GM18508 (cell line): Measurements from ENCODE around the gene JAZF1.
A peak's percentile ranks its signal among the peaks of the same experiment; 100 is the strongest.

Source experiments
- ATAC-seq: cut with Tn5 transposase; IDR thresholded peaks from one replicate; pipeline ENCODE4 v1.9.1; 2021; ENCODE audit warnings: moderate number of reproducible peaks; ENCODE audit not compliant: insufficient read depth, unreplicated experiment

JAZF1 gene

DNA sequence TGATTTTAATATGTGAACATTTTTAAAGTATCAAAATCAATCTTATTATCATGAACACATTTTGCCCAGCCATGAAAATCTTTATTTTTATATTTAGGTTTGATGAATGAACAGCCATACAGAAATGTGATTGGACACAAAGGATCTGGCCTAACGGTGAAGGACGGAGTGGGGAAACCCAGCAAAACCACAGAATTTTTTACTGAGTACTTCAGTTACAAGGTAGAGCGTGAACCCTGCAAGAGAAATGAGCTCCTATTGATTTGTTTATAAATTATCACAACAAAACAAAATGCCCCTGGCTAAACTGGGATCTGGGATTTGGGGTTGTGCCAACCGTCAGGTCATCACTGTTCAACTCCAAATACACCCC is 118.8 kb downstream of the JAZF1 start:
- no peak for ATAC-seq

DNA sequence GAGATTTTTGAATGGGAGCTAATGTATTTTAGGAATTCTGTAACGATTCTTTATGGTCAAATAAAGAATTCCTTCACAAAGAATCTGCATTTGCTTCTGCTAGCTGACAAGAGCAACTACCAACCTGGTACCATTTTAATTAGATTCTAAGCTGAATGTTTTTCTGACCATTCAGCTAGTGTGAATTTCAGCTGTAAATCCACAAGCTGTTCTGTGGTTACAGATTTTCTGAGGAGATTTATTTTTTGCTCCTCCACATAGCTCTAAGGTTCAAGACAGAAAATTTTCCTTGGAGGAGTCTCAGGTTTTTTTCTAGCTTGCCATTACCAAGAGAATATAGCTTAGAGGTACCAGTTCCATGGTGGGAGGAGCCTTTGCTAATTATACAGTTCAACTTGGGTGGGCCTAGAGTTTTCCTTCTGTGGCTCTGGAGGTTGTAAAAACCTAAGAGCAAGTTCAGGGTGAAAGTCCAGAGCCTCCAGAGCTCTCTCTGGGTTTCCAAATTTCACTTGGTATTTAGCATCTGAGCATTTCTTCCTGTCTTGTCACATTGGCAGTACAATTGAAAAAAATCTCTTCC is 120.1 kb downstream of the JAZF1 start:
- no peak for ATAC-seq

DNA sequence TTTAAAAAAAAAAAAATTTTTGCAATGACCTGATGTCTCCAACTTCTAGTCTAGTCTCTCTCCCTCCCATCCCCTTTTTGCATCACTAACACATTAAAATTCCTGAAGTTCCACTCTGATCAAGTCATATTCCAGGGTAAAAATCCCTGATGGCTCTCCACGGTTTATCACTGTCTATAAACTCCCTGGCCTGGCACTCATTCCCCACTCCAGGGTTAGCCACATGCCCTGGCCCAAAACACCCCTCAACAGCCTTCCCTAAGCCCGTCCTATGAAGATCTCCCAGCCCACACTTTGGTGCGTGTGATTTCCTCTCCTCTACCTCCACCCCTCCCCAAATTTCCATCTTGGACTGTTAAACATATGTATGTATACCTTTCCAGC is 125.4 kb downstream of the JAZF1 start:
- ATAC-seq, result no peak

DNA sequence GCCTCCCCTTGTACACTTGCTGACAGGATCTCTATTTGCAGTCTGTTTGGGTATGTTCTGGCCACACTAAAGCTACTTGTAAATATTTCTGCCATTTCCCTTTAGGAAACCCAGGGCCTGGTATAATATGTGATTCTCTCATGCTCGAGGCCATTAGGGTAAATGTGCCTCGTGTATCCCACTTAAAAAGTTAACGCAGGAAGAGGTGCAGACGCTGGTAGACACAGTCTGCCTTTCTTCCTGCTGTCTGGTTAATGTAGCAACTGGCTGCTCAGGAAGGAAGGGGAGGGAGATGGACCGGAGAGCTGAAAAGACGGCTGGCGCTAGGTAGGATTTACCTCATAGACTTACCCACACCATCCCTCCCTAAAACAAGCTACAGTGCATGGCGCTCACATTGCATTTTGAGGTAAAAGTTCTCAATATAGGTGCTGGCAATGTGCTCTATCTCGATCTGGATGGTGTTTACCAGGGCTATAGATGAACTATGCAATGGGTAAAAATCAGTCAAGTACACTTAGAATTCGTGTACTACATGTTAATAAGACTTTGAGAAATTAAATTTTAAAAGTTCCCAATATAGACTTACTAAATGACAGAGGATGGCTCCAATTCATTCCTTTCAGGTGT is 125.9 kb downstream of the JAZF1 start:
- no peak for ATAC-seq

DNA sequence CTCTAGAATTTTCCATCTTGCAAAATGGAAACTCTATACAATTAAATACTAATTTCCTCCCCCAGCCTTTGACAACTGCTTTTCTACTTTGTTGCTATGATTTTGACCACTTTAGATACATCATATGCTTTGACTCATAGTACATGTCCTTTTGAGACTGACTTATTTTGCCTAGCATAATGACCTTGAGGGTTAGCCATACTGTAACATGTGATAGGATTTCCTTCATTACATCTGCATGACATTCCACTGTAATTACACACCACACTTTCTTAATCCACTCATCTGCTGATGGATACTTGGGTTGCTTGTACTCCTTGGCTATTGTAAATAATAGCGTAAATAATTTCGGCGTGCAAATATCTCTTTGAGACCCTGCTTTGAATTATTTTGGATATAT is 127.7 kb downstream of the JAZF1 start:
- no peak for ATAC-seq

DNA sequence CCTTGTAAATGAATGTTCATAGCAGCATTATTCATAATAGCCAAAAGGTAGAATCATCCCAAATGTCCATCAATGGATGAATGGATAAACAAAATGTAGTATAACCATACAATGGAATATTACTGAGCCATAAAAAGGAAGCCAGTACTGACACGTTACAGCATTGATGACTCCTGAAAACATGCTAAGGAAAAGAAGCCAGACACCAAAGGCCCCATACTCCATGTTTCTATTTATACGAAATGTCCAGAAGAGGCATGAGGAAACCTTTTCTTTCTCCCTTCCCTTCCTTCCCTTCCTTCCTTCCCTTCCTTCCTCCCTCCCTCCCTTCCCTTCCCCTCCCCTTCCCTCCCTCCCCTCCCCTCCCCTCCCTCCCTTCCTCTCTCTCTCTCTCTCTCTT is 131.9 kb downstream of the JAZF1 start:
- no peak for ATAC-seq

DNA sequence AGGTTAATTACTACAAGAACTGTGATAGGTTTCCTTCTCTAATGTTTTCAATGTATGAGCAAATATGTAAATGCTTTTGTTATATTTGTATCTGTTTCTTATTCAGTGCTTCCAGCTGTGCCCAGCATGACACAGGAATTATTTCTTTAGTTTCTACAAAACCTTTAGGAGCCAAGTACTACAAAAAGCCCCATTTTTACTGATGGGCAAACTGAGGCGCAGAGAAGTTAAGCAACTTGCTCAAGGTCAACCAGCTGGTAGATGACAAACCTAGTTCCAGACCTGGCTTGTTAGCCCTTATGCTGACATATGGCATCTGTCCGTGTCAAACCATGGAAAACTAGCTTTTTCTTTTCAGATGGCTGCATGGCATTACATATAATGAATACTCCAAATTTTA is 134.6 kb downstream of the JAZF1 start:
- no peak for ATAC-seq

DNA sequence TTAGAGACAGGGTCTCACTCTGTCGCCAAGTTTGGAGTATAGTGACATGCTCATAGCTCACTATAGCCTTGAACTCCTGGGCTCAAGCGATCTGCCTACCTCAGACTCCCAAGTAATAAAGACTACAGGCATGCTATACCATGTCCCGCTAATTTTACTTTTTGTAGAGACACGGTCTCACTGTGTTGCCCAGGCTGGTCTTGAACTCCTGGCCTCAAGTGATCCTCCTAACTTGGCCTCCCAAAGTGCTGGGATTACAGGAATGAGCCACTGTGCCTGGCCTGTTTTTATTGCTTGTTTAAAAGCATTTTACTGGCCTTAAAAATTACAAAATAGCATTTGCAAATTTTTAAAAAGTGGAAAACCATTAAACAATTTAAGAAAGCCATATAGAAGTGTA is 135.0 kb downstream of the JAZF1 start:
- ATAC-seq, result no peak

DNA sequence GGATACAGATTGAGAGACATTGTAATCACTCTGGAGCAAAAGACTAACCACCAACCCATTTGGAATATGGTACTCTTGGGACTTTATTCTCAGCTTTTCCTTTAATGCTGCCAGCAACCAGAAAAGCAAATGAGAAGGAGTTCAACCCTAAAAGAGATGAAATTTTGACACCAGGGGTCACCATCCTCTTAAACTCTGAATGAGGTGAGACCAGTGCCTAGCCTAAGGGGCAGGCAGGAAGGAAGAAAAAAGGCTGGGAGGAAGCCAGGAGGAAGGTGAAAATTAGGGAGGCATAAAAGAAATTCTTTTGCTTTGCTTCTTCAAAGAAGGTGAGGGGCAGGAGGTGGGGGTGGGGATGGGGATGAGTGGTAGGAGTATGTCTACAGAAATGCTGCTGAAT is 135.8 kb downstream of the JAZF1 start:
- no peak for ATAC-seq

DNA sequence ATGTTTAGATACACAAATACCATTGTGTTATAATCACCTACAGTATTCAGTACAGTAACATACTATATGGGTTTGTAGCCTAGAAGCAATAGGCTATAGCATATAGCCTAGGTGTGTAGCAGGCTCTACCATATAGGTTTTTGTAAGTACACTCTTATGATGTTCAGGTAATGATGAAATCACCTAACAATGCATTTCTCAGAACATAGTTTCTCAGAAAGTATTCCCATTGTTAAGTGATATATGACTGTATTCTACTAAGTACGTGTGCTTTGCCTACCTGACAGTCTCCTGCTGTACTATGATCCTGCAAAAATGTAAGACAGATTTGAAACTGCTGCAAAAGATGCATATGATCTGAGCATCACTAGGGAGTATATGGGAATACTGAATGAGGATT is 137.9 kb downstream of the JAZF1 start:
- no peak for ATAC-seq

DNA sequence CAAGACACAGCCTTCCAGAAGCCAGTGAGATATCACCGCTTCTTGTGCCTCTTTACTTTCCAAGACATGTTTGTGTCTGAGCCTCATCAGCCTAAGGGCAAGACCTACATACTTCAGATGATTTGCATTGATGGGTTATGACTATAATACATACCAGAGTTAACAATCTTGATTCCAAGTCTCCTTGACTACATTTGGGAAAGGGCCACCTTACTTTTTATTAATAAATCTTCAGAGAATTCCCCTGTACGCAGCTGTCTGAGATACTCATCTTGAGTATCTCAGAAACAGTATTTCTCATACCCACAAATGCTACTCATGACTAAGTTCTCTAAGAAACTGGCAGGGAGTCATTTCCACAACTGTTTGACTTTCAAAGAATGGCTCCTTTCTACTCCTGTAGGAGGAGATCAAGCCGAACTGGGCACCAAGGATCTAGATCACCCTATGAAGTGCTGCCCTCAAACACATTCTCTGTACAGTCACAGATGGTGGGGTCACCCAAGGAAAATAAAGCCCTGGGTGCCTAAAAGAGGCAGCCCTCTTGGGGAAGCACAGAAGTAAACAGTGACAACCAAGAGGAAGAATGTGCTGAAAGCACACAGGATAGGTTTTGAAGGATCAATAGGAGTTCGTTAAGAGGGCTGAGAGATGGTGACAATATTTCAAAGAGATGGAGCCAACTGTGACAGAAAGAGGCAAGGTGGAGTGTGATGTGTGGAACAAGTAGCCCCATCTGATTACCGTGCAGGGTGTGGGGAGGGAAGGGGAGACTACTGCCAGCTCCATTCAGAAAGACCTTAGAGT is 138.9 kb downstream of the JAZF1 start:
- ATAC-seq, result no peak

DNA sequence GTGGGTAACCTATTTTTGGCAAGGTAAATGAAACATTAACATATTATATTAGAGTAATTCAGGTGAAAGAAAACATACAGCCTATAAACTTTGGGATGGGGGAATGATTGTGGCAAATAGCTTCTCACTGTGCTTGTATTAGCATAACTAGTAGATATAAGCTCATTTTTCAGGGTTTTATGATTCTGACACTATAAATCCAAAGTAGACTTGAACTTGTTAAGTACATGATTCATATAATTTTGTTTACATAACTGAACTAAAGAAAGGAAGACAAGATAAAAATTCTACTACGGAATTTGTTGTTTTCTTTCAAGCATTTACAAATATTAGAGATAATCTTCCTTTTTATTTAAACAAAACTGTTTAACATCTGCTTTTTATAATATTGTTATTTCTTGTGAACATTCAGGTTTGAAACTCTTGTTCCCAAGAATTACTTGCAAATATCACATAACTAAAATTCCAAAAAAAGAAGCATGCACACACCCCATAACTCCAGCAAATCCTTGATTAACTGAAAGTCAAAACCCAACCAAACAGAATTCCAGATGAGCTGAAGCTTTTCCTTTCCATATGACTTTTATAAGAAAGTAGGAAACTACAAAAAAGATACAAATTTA is 142.3 kb downstream of the JAZF1 start:
- no peak for ATAC-seq

DNA sequence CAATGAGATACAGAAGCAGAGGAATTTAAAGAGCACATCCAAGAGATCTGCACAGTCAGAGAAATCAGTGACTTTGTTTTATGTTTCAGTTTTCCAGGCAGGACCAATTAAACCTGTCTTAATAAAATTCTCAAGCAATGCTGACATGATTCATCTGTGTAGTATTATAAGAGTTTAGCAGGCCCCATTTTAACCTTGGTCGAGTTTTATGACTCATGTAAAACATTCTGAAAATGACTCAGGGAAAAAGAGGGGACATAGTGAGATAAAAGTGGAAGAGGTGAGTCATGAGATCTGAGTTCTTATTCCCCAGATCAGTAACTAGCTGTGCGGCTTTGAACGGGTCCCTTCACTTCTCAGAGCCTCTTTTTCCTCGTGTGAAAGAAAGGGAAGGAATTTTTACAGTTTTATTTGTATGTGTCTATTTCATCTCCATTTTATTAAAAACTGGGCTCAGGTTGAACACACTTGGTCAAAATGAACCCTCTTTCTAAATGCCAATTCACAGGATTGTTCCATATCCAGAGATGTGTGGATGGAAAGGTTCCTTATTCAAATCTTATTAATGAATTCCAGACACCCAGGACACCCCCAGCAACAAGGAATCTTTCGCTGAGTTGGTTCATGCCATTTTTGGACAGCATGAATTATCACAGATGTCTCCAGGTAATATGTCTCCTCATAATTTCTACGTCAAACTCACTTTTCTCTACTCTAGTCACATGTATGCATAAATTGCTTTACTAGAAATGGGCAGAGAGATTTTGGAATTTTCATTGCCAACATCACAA is 143.2 kb downstream of the JAZF1 start:
- ATAC-seq, result peak; percentile 91

DNA sequence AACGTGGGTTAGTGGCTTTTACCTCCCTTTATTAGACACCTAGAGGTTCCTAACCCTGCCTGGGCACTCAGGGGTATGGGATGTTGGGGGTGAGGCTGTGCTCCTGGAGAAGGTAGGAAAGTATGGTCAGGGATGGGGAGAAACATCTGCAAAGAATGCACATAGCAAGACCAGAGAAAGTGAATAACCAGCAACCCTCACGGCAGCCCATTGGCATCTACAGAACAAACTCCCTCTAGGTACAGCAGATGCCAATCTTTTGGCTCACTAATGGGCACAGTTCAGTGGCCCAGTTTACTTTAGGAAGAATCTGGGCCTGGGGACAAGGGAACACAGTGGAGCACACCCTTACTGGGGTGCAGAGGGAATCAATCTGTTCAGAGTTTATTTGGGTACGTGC is 143.9 kb downstream of the JAZF1 start:
- no peak for ATAC-seq

DNA sequence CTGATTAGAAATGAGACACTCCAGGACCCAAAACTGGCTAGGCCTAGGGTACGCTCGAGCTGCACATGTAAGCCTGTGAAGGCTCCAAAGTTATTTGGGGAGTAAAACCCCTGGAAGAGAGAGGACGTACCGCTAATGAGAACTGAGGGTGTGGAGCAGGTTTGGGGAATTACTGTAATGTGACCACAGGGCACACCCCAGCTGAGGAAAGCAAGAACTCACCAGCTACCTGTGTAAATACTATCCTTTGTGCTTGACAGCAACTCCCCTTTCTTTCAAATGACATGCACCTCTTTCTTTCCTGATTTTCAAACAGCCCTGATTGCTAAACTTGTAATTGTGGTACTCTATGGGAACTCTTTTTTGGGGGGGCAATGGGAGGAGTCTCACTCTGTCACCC is 147.2 kb downstream of the JAZF1 start:
- ATAC-seq, result no peak

DNA sequence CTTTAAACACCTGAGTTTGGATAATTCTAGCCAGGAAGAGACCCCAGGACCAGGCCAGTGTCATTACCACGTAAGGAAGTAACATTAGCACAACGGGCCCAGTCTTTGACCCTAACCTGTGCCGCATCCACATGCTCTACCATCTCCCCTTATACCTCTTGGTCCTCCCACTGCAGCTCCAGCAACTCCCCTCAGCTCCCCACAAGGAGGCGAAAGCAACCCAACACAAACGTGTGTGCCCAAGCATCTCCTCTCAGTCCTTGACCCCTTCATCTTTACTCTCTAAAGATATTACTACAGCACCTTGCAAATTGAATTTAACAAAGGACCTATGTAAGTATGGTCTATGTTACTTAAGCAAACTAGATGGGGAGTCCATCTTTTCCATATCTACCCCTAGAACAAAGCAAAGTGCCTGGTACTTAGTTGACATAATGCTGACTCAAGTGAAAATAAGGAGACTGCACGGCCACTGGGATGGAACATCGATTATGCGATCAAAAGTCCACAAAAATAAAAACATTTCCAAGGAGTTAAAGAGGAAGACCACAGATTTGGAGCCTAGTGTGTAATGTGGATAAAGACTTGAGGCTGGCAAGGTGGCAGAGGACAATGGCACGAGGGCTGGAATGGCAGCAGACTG is 147.7 kb downstream of the JAZF1 start:
- ATAC-seq, result no peak

DNA sequence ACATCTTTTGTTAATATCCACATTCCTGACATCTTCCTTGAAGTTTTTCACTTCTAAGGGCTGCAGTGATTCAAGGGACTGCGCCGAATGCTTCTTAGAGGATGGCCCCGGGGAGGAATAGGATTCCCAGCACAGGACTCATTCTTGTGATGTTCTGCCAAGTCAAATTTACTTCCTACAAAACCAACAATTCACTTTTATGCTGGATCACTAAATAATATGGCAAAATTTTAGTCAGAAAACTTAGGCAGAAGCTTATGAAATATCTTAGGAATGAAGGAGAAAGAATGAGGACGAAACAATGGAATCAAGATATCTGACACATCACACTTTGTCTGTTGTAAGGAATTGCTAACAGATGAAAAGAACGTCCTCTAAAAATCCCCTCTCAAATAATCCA is 151.5 kb downstream of the JAZF1 start:
- no peak for ATAC-seq

DNA sequence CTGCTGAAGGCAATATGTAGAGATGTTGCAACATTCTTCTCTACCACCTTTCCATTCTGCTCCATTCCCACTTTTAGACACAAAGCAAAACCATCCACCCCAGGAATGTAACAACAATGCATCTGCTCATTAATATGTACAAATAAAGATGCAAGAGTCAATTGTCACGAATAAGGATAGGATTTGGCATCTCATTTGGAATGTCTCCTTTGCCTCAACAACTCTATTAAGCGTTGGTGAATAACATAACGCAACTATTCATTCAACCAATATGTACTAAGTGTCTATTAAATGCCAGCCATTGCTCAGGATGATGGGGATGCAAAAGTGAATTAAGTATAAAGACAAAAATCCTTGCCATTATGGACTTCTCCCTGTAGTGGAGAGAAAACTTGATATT is 152.1 kb downstream of the JAZF1 start:
- ATAC-seq, result no peak

DNA sequence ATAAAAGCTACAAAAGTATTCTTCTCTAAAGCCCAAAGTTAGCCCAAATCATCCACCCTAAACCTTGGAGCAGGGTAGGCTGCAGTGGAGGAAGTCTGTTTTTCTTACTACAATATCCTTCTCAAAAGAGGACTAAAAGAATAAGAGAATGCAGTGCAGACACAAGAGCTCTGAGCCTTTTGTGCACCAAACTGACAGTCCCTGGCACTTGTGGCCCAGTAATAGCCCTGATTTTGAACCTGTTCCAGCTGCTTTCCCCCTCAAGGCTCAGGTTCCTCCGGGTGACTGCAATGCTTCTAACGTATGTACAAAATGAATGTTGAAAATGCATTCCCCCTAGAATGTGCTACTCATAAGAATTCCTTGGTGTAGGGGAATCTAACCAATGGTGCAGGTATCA is 154.4 kb downstream of the JAZF1 start:
- no peak for ATAC-seq

DNA sequence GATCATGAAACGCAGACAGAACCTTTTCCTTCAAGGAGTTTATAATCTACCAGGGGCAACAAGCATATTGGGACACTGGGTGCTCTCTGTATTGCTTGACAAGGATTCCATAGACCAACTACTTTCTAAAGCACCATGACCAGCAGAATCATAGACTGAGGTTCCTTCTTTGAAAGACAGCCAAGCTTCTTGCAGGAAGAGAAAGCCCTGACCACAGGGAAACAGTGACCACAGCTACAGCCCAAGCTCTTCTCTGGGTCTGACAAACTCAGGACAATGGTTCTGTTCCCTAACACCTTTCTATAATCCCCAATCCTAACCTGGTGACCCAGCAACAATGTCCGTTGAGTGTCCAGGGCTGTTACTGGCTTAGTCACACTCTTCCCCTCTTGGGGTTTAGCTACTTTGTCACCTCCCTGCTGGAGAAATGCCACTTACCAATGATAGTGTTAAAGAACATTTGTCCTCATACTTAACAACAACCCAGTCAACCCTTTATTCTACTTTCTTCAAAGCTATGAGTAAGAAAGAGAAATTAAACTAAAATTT is 155.7 kb downstream of the JAZF1 start:
- no peak for ATAC-seq
